ENCODE results near the gene CHRDL1. TPM values are rescaled to one million over a fixed set of nuclear protein-coding genes. Genes with fewer than 3 reads are reported as not detected.
A peak's percentile ranks its signal among the peaks of the same experiment; 100 is the strongest.
"Not testable (repeated sequence)": the region's sequence is repeated elsewhere in the genome, so short reads cannot be mapped to it uniquely, and the experiment has no call there.

The CHRDL1 gene
- total RNA-seq, 1 donor from 2014 or later, result 0.28 TPM

- no peak for DNase-seq (ENCODE audit: low spot score)
- ATAC-seq, result no peak
Observed at GRCh38 chrX:110667706-110668105, 127.9 kb downstream of the CHRDL1 start.

DNA sequence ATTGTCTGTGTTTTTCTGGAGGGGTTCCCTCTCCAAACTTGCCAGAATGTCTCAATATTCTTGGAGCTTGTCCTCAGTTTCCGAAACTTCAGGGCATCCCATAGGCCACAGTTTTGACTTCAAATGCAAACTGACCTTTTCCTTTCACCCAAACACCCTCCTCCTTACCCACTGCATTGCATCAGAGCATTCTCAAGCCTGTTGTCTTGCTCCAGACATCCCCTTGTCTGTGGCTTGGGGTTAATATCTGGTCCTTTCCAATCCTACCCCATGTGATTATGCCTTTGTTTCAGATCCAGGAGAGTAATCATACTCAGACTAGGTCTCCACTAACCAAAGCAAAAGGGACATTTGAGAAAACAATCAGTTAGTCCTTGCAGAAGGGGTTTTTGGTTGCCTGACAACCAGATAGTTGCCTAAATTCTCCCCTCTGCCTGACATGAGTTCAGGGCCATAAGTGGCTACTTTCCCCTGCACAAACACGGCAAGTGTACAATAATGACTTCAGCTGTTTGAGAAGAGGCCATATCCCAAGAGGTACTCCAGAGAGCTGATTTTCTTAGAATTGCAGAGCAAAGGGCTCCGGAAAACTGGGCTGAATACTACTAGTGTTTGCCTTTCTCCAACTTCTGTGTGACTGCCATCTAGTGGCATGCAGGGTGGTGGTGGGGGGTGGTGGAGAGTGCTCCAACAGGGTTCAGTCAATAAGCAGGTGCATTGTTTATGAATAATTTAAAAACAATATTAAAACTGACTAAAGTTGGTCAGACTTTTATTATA, 130.2 kb downstream of the CHRDL1 start:
- ATAC-seq (peak; percentile 95), DNase-seq (ENCODE audit: low spot score) (peak; percentile 45)

DNA sequence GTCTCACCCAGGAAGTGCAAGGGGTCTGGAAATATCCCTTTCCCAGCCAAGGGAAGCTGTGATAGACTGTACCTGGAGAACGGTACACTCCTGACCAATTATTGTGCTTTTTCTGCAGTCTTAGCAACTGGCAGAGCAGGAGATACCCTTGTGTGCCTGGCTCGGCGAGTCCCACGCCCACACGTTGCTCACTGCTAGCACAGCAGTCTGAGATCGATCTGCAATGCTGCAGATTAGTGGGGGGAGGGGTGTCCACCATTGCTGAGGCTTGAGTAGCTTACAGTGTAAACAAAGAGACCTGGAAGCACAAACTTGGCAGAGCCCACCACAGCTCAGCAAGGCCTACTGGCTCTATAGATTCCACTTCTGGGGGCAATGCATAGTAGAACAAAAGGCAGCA, 138.5 kb downstream of the CHRDL1 start:
- DNase-seq (ENCODE audit: low spot score) (no peak), ATAC-seq (peak; percentile 26)

GRCh38 chrX:110654280-110654679, 141.3 kb downstream of the CHRDL1 start:
- not testable (repeated sequence) for DNase-seq (ENCODE audit: low spot score); ATAC-seq

- ATAC-seq (no peak), DNase-seq (ENCODE audit: low spot score) (no peak)
Observed at GRCh38 chrX:110646386-110646785, 149.2 kb downstream of the CHRDL1 start.
